HepG2 (cell line): Measurements from ENCODE around the gene PGS1. TPM values are rescaled to one million over a fixed set of nuclear protein-coding genes. Genes with fewer than 3 reads are reported as not detected.

Experiments
- BCL6 ChIP-seq: IDR thresholded peaks from 2 replicates; pipeline ENCODE4 v1.6.1; 2016; ENCODE audit warnings: missing genetic modification reagents, missing compliant biosample characterization
- DNMT1 ChIP-seq: sonication (generic); formaldehyde crosslinking; IDR thresholded peaks from 2 replicates; pipeline ENCODE4 v1.5.1; 2020; ENCODE audit warnings: mild to moderate bottlenecking, missing genetic modification reagents
- DNMT3B ChIP-seq: conservative IDR thresholded peaks from 2 replicates; pipeline ENCODE4 v1.6.1; 2016; ENCODE audit warnings: missing biosample characterization, control low read depth
- DR1 ChIP-seq: sonication (generic); formaldehyde crosslinking; IDR thresholded peaks from 2 replicates; pipeline ENCODE4 v1.8.0; 2021; ENCODE audit warnings: mild to moderate bottlenecking, missing genetic modification reagents, inconsistent platforms
- EP300 ChIP-seq, 3 experiments: sonication (generic) in 1 of 3; formaldehyde crosslinking in 1 of 3; IDR thresholded peaks; 2 replicates each; pipeline versions ENCODE4 v1.5.1 to v1.6.1; 2011 to 2020; ENCODE audit warnings: low read depth in 2 of 3, low read length in 2 of 3, borderline replicate concordance in 1 of 3, improper control_type of control experiment in 1 of 3, mild to moderate bottlenecking in 1 of 3, missing genetic modification reagents in 1 of 3, moderate library complexity in 1 of 3
- GATAD2A ChIP-seq: IDR thresholded peaks from 2 replicates; pipeline ENCODE4 v1.6.1; 2016
- HNF1A ChIP-seq, 2 experiments: sonication (generic) in 1 of 2; formaldehyde crosslinking in 1 of 2; IDR thresholded peaks; 2 replicates each; pipeline versions ENCODE4 v1.4.0 to v1.6.1; 2016 to 2020; ENCODE audit warnings: borderline replicate concordance in 1 of 2, low read depth in 1 of 2, mild to moderate bottlenecking in 1 of 2, missing genetic modification reagents in 1 of 2
- KAT8 ChIP-seq: IDR thresholded peaks from 2 replicates; pipeline ENCODE4 v1.6.1; 2016; ENCODE audit warnings: missing genetic modification reagents, missing compliant biosample characterization
- MXD4 ChIP-seq: IDR thresholded peaks from 2 replicates; pipeline ENCODE4 v1.6.1; 2016; ENCODE audit warnings: mild to moderate bottlenecking, missing biosample characterization, missing genetic modification reagents
- SETDB1 ChIP-seq: sonication (generic); formaldehyde crosslinking; IDR thresholded peaks from 2 replicates; pipeline ENCODE4 v1.5.1; 2020; ENCODE audit warnings: missing genetic modification reagents, mild to moderate bottlenecking, borderline replicate concordance
- SKIL ChIP-seq: sonication (generic); formaldehyde crosslinking; IDR thresholded peaks from 2 replicates; pipeline ENCODE4 v1.8.0; 2022; ENCODE audit warnings: missing genetic modification reagents, mild to moderate bottlenecking, moderate library complexity, borderline replicate concordance
- YEATS2 ChIP-seq: sonication (generic); formaldehyde crosslinking; IDR thresholded peaks from 2 replicates; pipeline ENCODE4 v1.4.0; 2020; ENCODE audit warnings: missing genetic modification reagents, borderline replicate concordance
- ZFX ChIP-seq: sonication (generic); formaldehyde crosslinking; IDR thresholded peaks from 2 replicates; pipeline ENCODE4 v1.4.0; 2020; ENCODE audit warnings: mild to moderate bottlenecking, low read depth, missing genetic modification reagents, moderate library complexity
- ZNF34 ChIP-seq: sonication (generic); formaldehyde crosslinking; IDR thresholded peaks from 2 replicates; pipeline ENCODE4 v1.4.0; 2020; ENCODE audit warnings: mild to moderate bottlenecking, missing genetic modification reagents, borderline replicate concordance
- ZNF792 ChIP-seq: IDR thresholded peaks from 2 replicates; pipeline ENCODE4 v1.6.1; 2016
- ZNF891 ChIP-seq: sonication (generic); formaldehyde crosslinking; IDR thresholded peaks from 2 replicates; pipeline ENCODE4 v1.5.0; 2020; ENCODE audit warnings: mild to moderate bottlenecking, missing genetic modification reagents
- polyA plus RNA-seq, 8 experiments: library from polyadenylated mRNA; depleted of rRNA in 3 of 8; stranded (reverse) in 7 of 8; unstranded in 1 of 8; fragments of >200 nt; fragmentation: Illumina TruSeq in 4 of 8; extraction: Trizol in 4 of 8; gene quantifications; 2 replicates each; pipeline versions ENCODE4 v1.2.1 to v1.2.3, GENCODE V29; 2011 to 2016; ENCODE audit warnings: low read depth in 4 of 8, missing spikeins in 1 of 8, mixed read lengths in 1 of 8; ENCODE audit not compliant: insufficient read depth in 1 of 8
- total RNA-seq, 5 experiments: library from RNA; depleted of rRNA; stranded (reverse); fragments of >200 nt; fragmentation: Illumina TruSeq; extraction: Trizol; gene quantifications; 2 replicates each; pipeline ENCODE4 v1.2.3, GENCODE V29; 2016; ENCODE audit warnings: low read depth in 1 of 5
- TF ChIP-seq, protein P1 (sequence below): sonication (generic); formaldehyde crosslinking; IDR thresholded peaks from 2 replicates; pipeline ENCODE4 v1.8.1; 2023; ENCODE audit warnings: mild to moderate bottlenecking, moderate library complexity, missing genetic modification reagents
- TF ChIP-seq, protein P2 (sequence below): sonication (generic); formaldehyde crosslinking; IDR thresholded peaks from 2 replicates; pipeline ENCODE4 v1.4.0; 2020; ENCODE audit warnings: missing genetic modification reagents

PGS1 gene
- total and polyA plus RNA-seq, 2 of the 13 experiments (the other 11 are each of a cell fraction or from before 2014, with no cell fraction given), result 25.9 to 31.5 TPM

- TF ChIP-seq SKIL (CRISPR knock-in tag) (peak; percentile 41; the same call in 1 of the 2 replicates), GATAD2A (CRISPR knock-in tag) (0 out of 2 replicates have a peak, but pooled peaks have one; percentile 14), BCL6 (peak; percentile 96), ZNF34 (CRISPR knock-in tag) (0 out of 2 replicates have a peak, but pooled peaks have one; percentile 77), MXD4 (peak; percentile 56; the same call in 1 of the 2 replicates), EP300 (IDR thresholded peaks at IDR 0.05; ENCODE audit: low read depth in 2 of 2, low read length in 2 of 2) (peak in 1 of 2 experiments; percentile 5; a peak in 1 of 4 replicates), EP300 (CRISPR knock-in tag; IDR thresholded peaks at IDR 0.05; ENCODE audit: borderline replicate concordance) (no peak), ZNF891 (CRISPR knock-in tag) (no peak), DNMT1 (CRISPR knock-in tag) (no peak), SETDB1 (CRISPR knock-in tag) (no peak), DR1 (CRISPR knock-in tag) (peak; percentile 82), KAT8 (CRISPR knock-in tag) (peak; percentile 45; the same call in 1 of the 2 replicates), HNF1A (IDR thresholded peaks at IDR 0.05; ENCODE audit: low read depth) (no peak), HNF1A (CRISPR knock-in tag; IDR thresholded peaks at IDR 0.05; ENCODE audit: borderline replicate concordance) (peak; percentile 50; the same call in 1 of the 2 replicates), ZNF792 (CRISPR knock-in tag) (peak; percentile 32; the same call in 1 of the 2 replicates), ZFX (peak; percentile 43; the same call in 1 of the 2 replicates), YEATS2 (CRISPR knock-in tag) (peak; percentile 41; the same call in 1 of the 2 replicates), DNMT3B (CRISPR knock-in tag) (0 out of 2 replicates have a peak, but pooled peaks have one; percentile 17)
- TF ChIP-seq, protein P1, sequence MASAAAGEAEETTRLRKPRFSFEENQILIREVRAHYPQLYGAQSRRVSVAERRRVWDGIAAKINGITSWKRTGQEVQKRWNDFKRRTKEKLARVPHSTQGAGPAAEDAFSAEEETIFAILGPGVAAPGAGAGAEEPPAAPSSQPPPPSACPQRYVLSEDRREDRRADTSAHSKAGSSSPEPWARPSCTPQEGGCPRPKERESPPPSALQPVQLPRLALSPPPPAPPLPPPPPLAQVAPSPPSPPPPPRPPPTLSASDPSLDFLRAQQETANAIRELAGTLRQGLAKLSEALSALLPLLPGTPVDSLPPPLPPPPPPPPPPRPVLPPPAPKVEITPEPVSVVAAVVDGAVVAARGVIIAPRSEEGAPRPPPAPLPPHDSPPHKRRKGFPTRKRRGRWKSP, result peak; percentile 18; the same call in 1 of the 2 replicates
- TF ChIP-seq, protein P2, sequence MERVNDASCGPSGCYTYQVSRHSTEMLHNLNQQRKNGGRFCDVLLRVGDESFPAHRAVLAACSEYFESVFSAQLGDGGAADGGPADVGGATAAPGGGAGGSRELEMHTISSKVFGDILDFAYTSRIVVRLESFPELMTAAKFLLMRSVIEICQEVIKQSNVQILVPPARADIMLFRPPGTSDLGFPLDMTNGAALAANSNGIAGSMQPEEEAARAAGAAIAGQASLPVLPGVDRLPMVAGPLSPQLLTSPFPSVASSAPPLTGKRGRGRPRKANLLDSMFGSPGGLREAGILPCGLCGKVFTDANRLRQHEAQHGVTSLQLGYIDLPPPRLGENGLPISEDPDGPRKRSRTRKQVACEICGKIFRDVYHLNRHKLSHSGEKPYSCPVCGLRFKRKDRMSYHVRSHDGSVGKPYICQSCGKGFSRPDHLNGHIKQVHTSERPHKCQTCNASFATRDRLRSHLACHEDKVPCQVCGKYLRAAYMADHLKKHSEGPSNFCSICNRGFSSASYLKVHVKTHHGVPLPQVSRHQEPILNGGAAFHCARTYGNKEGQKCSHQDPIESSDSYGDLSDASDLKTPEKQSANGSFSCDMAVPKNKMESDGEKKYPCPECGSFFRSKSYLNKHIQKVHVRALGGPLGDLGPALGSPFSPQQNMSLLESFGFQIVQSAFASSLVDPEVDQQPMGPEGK (CRISPR knock-in tag), result peak; percentile 89
Measured at GRCh38 chr17:78359997-78360370, 18.5 kb upstream of the PGS1 start, which contains the start of gene SOCS3 (continued).
